ENCODE measurements around the gene TMIGD3. TPM values are rescaled to one million over a fixed set of nuclear protein-coding genes. Genes with fewer than 3 reads are reported as not detected.
A peak's percentile ranks its signal among the peaks of the same experiment; 100 is the strongest.

Gene TMIGD3
- total and polyA plus RNA-seq, 2 of the 4 experiments (the other 2 are of a cell fraction), result under 0.01 to 0.12 TPM

- ChIA-PET CTCF (interaction anchor here (0.7 kb wide), 1 partner anchor 10 kb away, joined by 4 read pairs; no protein-coding TSS in a partner anchor), POLR2A (ENCODE audit: unreplicated experiment) (interaction anchor here (0.7 kb wide), 1 partner anchor 172 kb away, joined by 12 read pairs; the partner anchor contains the start of gene RAP1A)
- H3K79me1 ChIP-seq (ENCODE audit: low read depth in 1 of 2, low read length in 2 of 2), result peaks cover 54 to 65% of the 10 kb centered on the region in 2 experiments
- no peak overlapping the region for H3K4me3 ChIP-seq (ENCODE audit: insufficient read depth, low read depth, low read length)
- H2BK5ac ChIP-seq (ENCODE audit: low read depth, low read length, poor library complexity, severe bottlenecking), result no peak overlapping the region
- BruUV-seq (replicated peaks), result no TSS peak
- no peak overlapping the region for H3K56ac ChIP-seq (ENCODE audit: extremely low read depth, insufficient read depth, low read length)
- H3K4me1 ChIP-seq (ENCODE audit: control insufficient read depth, insufficient read depth, low read length), result peaks cover 2% of the 10 kb centered on the region
- no peak overlapping the region for H2BK15ac ChIP-seq (ENCODE audit: low read depth, low read length)
- TF ChIP-seq FOS (IDR thresholded peaks at IDR 0.05; ENCODE audit: low read depth, low read length), result no peak
- no peak for TF ChIP-seq RAD21 (IDR thresholded peaks at IDR 0.05; ENCODE audit: low read length)
- TF ChIP-seq BHLHE40 (IDR thresholded peaks at IDR 0.05; ENCODE audit: low read depth, low read length), result no peak
- no peak for TF ChIP-seq MXI1 (IDR thresholded peaks at IDR 0.05; ENCODE audit: borderline replicate concordance, low read depth, low read length)
- TF ChIP-seq POLR2A (IDR thresholded peaks at IDR 0.05; ENCODE audit: low read depth, low read length), result no peak
- no peak for TF ChIP-seq RFX5 (IDR thresholded peaks at IDR 0.05; ENCODE audit: low read depth, low read length)
- no peak for TF ChIP-seq CEBPB (IDR thresholded peaks at IDR 0.05; ENCODE audit: low read depth, low read length)
- no peak for TF ChIP-seq MAZ (IDR thresholded peaks at IDR 0.05; ENCODE audit: borderline replicate concordance, low read depth, low read length)
- TF ChIP-seq NFE2L2 (IDR thresholded peaks at IDR 0.05; ENCODE audit: low read depth, low read length), result no peak
- TF ChIP-seq CHD1 (IDR thresholded peaks at IDR 0.05; ENCODE audit: low read depth, low read length), result no peak
- TF ChIP-seq MAFK (IDR thresholded peaks at IDR 0.05; ENCODE audit: low read depth, low read length), result no peak
- no peak overlapping the region for H3K9ac ChIP-seq (ENCODE audit: low read depth, low read length)
- H3K4ac ChIP-seq (ENCODE audit: low read depth, low read length), result no peak overlapping the region
- DNase-seq (no peak), ATAC-seq (ENCODE audit: low read depth) (no peak)
- no peak overlapping the region for H2BK120ac ChIP-seq (ENCODE audit: low read depth, low read length)
- H4K8ac ChIP-seq (ENCODE audit: low read depth in 2 of 2, low read length in 2 of 2), result no peak overlapping the region
- 83% methylated on average over 1 of the region's 4 CpGs; no CpG with 5 or more reads in 1 of the 2 experiments for WGBS, 2 experiments (ENCODE audit: extremely low coverage in 2 of 2, insufficient read length in 1 of 2)
- H3K9me3 ChIP-seq (ENCODE audit: control insufficient read depth, insufficient read depth, low read length), result no peaks in the 10 kb centered on the region
- H3K9me1 ChIP-seq (ENCODE audit: insufficient read depth, low read length), result peaks cover 3% of the 10 kb centered on the region
- H2AK9ac ChIP-seq (replicated peaks; ENCODE audit: low read depth, low read length, poor library complexity), result no peak overlapping the region
- H3K18ac ChIP-seq (ENCODE audit: low read depth, low read length), result no peak overlapping the region
- H4K5ac ChIP-seq (ENCODE audit: low read depth, low read length), result no peak overlapping the region
- intact Hi-C loops (cut with micrococcal nuclease) (no loop called here), in situ Hi-C loops (cut with MboI; ENCODE audit: low sequenced_read_pairs) (no loop called here), dilution Hi-C loops (cut with HindIII; ENCODE audit: low sequenced_read_pairs, unreplicated experiment) (no loop called here)
- no peak overlapping the region for H3K27ac ChIP-seq (ENCODE audit: insufficient read depth, low read length)
- no peak overlapping the region for H4K91ac ChIP-seq (ENCODE audit: insufficient read depth, low read depth, low read length)
- no peak overlapping the region for H2AFZ ChIP-seq (replicated peaks; ENCODE audit: low read length, poor library complexity)
- 0 out of 2 replicates have a peak overlapping the region, but pooled peaks have one; percentile 14 for H3K23ac ChIP-seq (ENCODE audit: low read depth, low read length)
- no peak overlapping the region for H2BK20ac ChIP-seq (ENCODE audit: low read depth, low read length)
- peak overlapping the region; percentile 98 for H3K4me2 ChIP-seq (ENCODE audit: low read depth, low read length)
- H3K27me3 ChIP-seq (ENCODE audit: control insufficient read depth, insufficient read depth, low read length), result no peaks in the 10 kb centered on the region
- H2AK5ac ChIP-seq (ENCODE audit: low read depth, low read length), result no peak overlapping the region
- H4K20me1 ChIP-seq (ENCODE audit: insufficient read depth, low read length), result no peaks in the 10 kb centered on the region; the same call in 1 of the 2 replicates
- no peak overlapping the region for H3K14ac ChIP-seq (replicated peaks; ENCODE audit: low read depth, low read length)
- H3K36me3 ChIP-seq (ENCODE audit: control insufficient read depth, insufficient read depth, low read length), result peaks cover 17% of the 10 kb centered on the region
These were observed 56.2 kb downstream of the TMIGD3 start for GRCh38 chr1:111446967-111447892.
